RWPE1 (cell line): ENCODE results near the gene SCP2.

ENCODE experiments used
- CTCF ChIA-PET: fragments of 350-600 bp; sonication (Branson Sonifier 250); formaldehyde crosslinking; extraction: SDS; loops from one replicate; lab custom pipeline; 2021; lab: Yijun Ruan, JAX
- POLR2A ChIA-PET: fragments of 400-600 bp; formaldehyde crosslinking; extraction: SDS; loops from one replicate; lab custom pipeline; 2020; ENCODE audit warnings: antibody characterized with exemption; ENCODE audit not compliant: low non-redundant PET; lab: Yijun Ruan, JAX
- DNase-seq: peaks from one replicate; pipeline ENCODE4 v3.0.0; 2012; ENCODE audit warnings: low spot score
- H3K27ac ChIP-seq: fragments of 450-650 bp; 2 replicates; pipeline ENCODE4 v1.5.1; 2017
- CTCF ChIP-seq: fragments of 450-650 bp; conservative IDR thresholded peaks from 2 replicates; pipeline ENCODE4 v1.5.1; 2017; ENCODE audit warnings: low read depth, mild to moderate bottlenecking

SCP2 gene

GRCh38 chr1:53023546-53023945, 96.5 kb downstream of the SCP2 start:
- POLR2A ChIA-PET, result no interaction called here
- TF ChIP-seq CTCF, result no peak
- CTCF ChIA-PET, result no interaction called here
- no peak overlapping the region for H3K27ac ChIP-seq
- no peak for DNase-seq

GRCh38 chr1:53024117-53024516, 97.0 kb downstream of the SCP2 start:
- no peak overlapping the region for H3K27ac ChIP-seq
- POLR2A ChIA-PET, result no interaction called here
- DNase-seq, result no peak
- no peak for TF ChIP-seq CTCF
- CTCF ChIA-PET, result no interaction called here

GRCh38 chr1:53025034-53025768, 98.1 kb downstream of the SCP2 start:
- no peak for TF ChIP-seq CTCF
- POLR2A ChIA-PET, result no interaction called here
- no peak overlapping the region for H3K27ac ChIP-seq
- peak; percentile 19 for DNase-seq
- CTCF ChIA-PET, result no interaction called here

- H3K27ac ChIP-seq, result no peak overlapping the region
- ChIA-PET CTCF (no interaction called here), POLR2A (no interaction called here)
- no peak for TF ChIP-seq CTCF
- DNase-seq, result no peak
These were observed 98.7 kb downstream of the SCP2 start for GRCh38 chr1:53025769-53026112.

- DNase-seq, result no peak
- H3K27ac ChIP-seq, result no peak overlapping the region
- CTCF ChIA-PET, result no interaction called here
- TF ChIP-seq CTCF, result no peak
- POLR2A ChIA-PET, result no interaction called here
These were observed 99.2 kb downstream of the SCP2 start for GRCh38 chr1:53026254-53026653.

GRCh38 chr1:53031732-53032131, 104.7 kb downstream of the SCP2 start:
- ChIA-PET CTCF (no interaction called here), POLR2A (no interaction called here)
- peak; percentile 46 for DNase-seq
- no peak for TF ChIP-seq CTCF
- H3K27ac ChIP-seq, result no peak overlapping the region
